ENCODE results near the gene SMYD2. TPM values are rescaled to one million over a fixed set of nuclear protein-coding genes. Genes with fewer than 3 reads are reported as not detected.

SMYD2 gene
- total and polyA plus RNA-seq, 2 of the 8 experiments (the other 6 are each of a cell fraction or from before 2014, with no cell fraction given) = 3.0 to 5.2 TPM

- WGBS, 2 experiments (ENCODE audit: extremely low coverage in 1 of 2, insufficient coverage in 1 of 2, insufficient read length in 1 of 2, insufficient replicate concordance in 2 of 2, low coverage in 1 of 2, low lambda C conversion rate in 2 of 2, missing lambda C conversion rate in 1 of 2) = 89% methylated on average over 8 of the region's 8 CpGs; no CpG with 5 or more reads in 1 of the 2 experiments
- no peak overlapping the region for H3K23ac ChIP-seq (ENCODE audit: insufficient read length)
- no peak overlapping the region for H4K5ac ChIP-seq (ENCODE audit: insufficient read length, low read depth, low read length)
- H3K79me2 ChIP-seq (ENCODE audit: control insufficient read depth in 1 of 2, insufficient read depth in 2 of 2, low read length in 2 of 2) = no peaks in the 10 kb centered on the region
- no peak overlapping the region for H4K8ac ChIP-seq (ENCODE audit: extremely low read depth, insufficient read depth, low read length)
- H2BK12ac ChIP-seq (ENCODE audit: low read depth, low read length) = no peak overlapping the region
- H3K27me3 ChIP-seq (replicated peaks in 1 of 4; ENCODE audit: control insufficient read depth in 3 of 4, extremely low read depth in 1 of 4, insufficient read depth in 3 of 4, low read length in 3 of 4) = no peaks in the 10 kb centered on the region
- no peak overlapping the region for H3K4me3 ChIP-seq (ENCODE audit: extremely low read depth in 1 of 4, insufficient read depth in 2 of 4, low read depth in 3 of 4, low read length in 4 of 4)
- H3K4me1 ChIP-seq (replicated peaks in 1 of 4; ENCODE audit: control insufficient read depth in 3 of 4, insufficient read depth in 4 of 4, low read length in 3 of 4) = peaks cover 1 to 8% (median 4%) of the 10 kb centered on the region in 4 experiments; a peak in 4 of 7 replicates
- H2AFZ ChIP-seq (ENCODE audit: low read length) = no peak overlapping the region
- FAIRE-seq = no peak
- H3K9ac ChIP-seq (replicated peaks in 1 of 4; ENCODE audit: extremely low read depth in 1 of 4, low read depth in 3 of 4, low read length in 3 of 4) = no peak overlapping the region
- no peaks in the 10 kb centered on the region for H3K36me3 ChIP-seq (ENCODE audit: control insufficient read depth in 2 of 4, insufficient read depth in 4 of 4, low read length in 3 of 4)
- no peaks in the 10 kb centered on the region for H3K9me3 ChIP-seq (ENCODE audit: insufficient read depth in 2 of 2, low read depth in 1 of 2, low read length in 1 of 2)
- no peak overlapping the region for H3K18ac ChIP-seq (ENCODE audit: extremely low read depth, low read length)
- DNase-seq (ENCODE audit: low read depth in 1 of 2, low spot score in 2 of 2) = no peak
- H4K91ac ChIP-seq (replicated peaks; ENCODE audit: insufficient read length, low read length) = no peak overlapping the region
- H2BK120ac ChIP-seq (replicated peaks; ENCODE audit: low read depth, low read length) = no peak overlapping the region
- no peak overlapping the region for H3K4me2 ChIP-seq (ENCODE audit: insufficient read depth in 1 of 2, low read depth in 2 of 2, low read length in 2 of 2)
- no peak overlapping the region for H3K4ac ChIP-seq (replicated peaks; ENCODE audit: insufficient read length, low read depth, low read length)
- H2BK5ac ChIP-seq (ENCODE audit: low read depth, low read length) = no peak overlapping the region
- H4K20me1 ChIP-seq (replicated peaks in 1 of 2; ENCODE audit: control insufficient read depth in 1 of 2, insufficient read depth in 2 of 2, low read length in 2 of 2) = no peaks in the 10 kb centered on the region
- H2AK5ac ChIP-seq (ENCODE audit: low read depth, low read length) = no peak overlapping the region
- no peak overlapping the region for H3K56ac ChIP-seq (replicated peaks; ENCODE audit: insufficient read length, low read depth, low read length)
- CTCF ChIA-PET (ENCODE audit: partially characterized antibody) = interaction anchor here (0.5 to 9.1 kb wide), 4 partner anchors 13 to 318 kb away, joined by 3 to 79 read pairs (median 24); no protein-coding TSS in a partner anchor
- H3K14ac ChIP-seq (ENCODE audit: insufficient read length) = no peak overlapping the region
- H3K23me2 ChIP-seq (ENCODE audit: low read depth, low read length) = no peaks in the 10 kb centered on the region; the same call in 1 of the 2 replicates
- H2BK20ac ChIP-seq (ENCODE audit: low read length) = no peak overlapping the region
- POLR2A ChIA-PET (ENCODE audit: partially characterized antibody) = interaction anchor here (1.2 kb wide), 1 partner anchor 11 kb away, joined by 3 read pairs; no protein-coding TSS in a partner anchor
- H2BK15ac ChIP-seq (ENCODE audit: low read length) = no peak overlapping the region
- H3K27ac ChIP-seq (ENCODE audit: low read depth, low read length) = no peak overlapping the region
- TF ChIP-seq MAX (IDR thresholded peaks at IDR 0.05) (no peak), CTBP2 (IDR thresholded peaks at IDR 0.05; ENCODE audit: borderline replicate concordance, insufficient read depth, insufficient read length, low read length) (no peak)
- H3K79me1 ChIP-seq (ENCODE audit: low read depth, low read length) = no peaks in the 10 kb centered on the region
Measured at GRCh38 chr1:214247501-214248041, 33.4 kb upstream of the SMYD2 start.

Measured in H1 (cell line).